HCT116 (cell line): ENCODE measurements around the gene LGR6. TPM values are rescaled to one million over a fixed set of nuclear protein-coding genes. Genes with fewer than 3 reads are reported as not detected.

Experiments
- ATAC-seq: fragments of 200-7000 bp; cut with Tn5 transposase; 2 replicates; pipeline ENCODE4 v1.9.1; 2020; ENCODE audit warnings: mild to moderate bottlenecking, moderate library complexity
- BruUV-seq: library from RNA; stranded (reverse); fragments of 400-500 nt; replicated peaks from 2 replicates; lab custom pipeline; 2021; lab: Mats Ljungman, UMichigan
- CTCF ChIA-PET: fragments of 300-600 bp; sonication (Branson Sonifier 250); formaldehyde crosslinking; loops from one replicate; lab custom pipeline; 2021; ENCODE audit warnings: antibody characterized with exemption; lab: Charles Lee
- POLR2A ChIA-PET: fragments of 300-600, 350-600 bp; sonication (Branson Sonifier 250); formaldehyde crosslinking; loops from one replicate; lab custom pipeline; 2021; ENCODE audit warnings: antibody characterized with exemption; lab: Charles Lee
- RAD21 ChIA-PET, 2 experiments: fragments of 300-600 bp; sonication (Branson Sonifier 250); formaldehyde crosslinking; loops; one replicate each; lab custom pipeline; 2023; ENCODE audit warnings: low total read pairs in 2 of 2; ENCODE audit not compliant: uncharacterized antibody in 2 of 2, unreplicated experiment in 2 of 2, low non-redundant PET in 1 of 2; lab: Charles Lee
- DNase-seq: peaks from one replicate; pipeline ENCODE4 v3.0.0-alpha.2; 2010; ENCODE audit warnings: low read depth, low spot score
- H2AFZ ChIP-seq: fragments of 200-600 bp; shearing (Covaris generic), sonication (generic); 2 replicates; pipeline ENCODE4 v1.6.1; 2017; ENCODE audit warnings: low read depth, mixed run types, mixed read lengths, antibody characterized with exemption, low read length; ENCODE audit not compliant: poor library complexity, severe bottlenecking
- H3K27ac ChIP-seq: 2 replicates; pipeline ENCODE4 v1.5.1; 2012; ENCODE audit warnings: low read depth, low read length
- H3K27me3 ChIP-seq: fragments of 200-600 bp; sonication (generic); 2 replicates; pipeline ENCODE4 v1.6.1; 2016; ENCODE audit warnings: mixed run types, low read length, mixed read lengths; ENCODE audit not compliant: insufficient read depth
- H3K36me3 ChIP-seq, 2 experiments: fragments of 200-500 bp in 1 of 2; fragments of 200-600 bp in 1 of 2; sonication (Bioruptor generic) in 1 of 2; sonication (generic) in 1 of 2; 2 replicates each; pipeline versions ENCODE4 v1.5.1 to v1.6.1; 2014 to 2016; ENCODE audit warnings: low read length in 2 of 2, inconsistent platforms in 1 of 2, mixed read lengths in 1 of 2, mixed run types in 1 of 2; ENCODE audit not compliant: insufficient read depth in 2 of 2, control insufficient read depth in 1 of 2
- H3K4me1 ChIP-seq, 2 experiments: fragments of 200-600 bp in 1 of 2; sonication (generic) in 1 of 2; 2 replicates each; pipeline versions ENCODE4 v1.5.1 to v1.6.1; 2012 to 2017; ENCODE audit warnings: low read length in 2 of 2, inconsistent platforms in 1 of 2, mild to moderate bottlenecking in 1 of 2, mixed read lengths in 1 of 2, mixed run types in 1 of 2, moderate library complexity in 1 of 2; ENCODE audit not compliant: insufficient read depth in 2 of 2, control insufficient read depth in 1 of 2
- H3K4me2 ChIP-seq: fragments of 200-600 bp; sonication (generic); 2 replicates; pipeline ENCODE4 v1.6.1; 2017; ENCODE audit warnings: mixed run types, low read length, mixed read lengths
- H3K4me3 ChIP-seq, 2 experiments: fragments of 200-600 bp in 1 of 2; sonication (generic) in 1 of 2; replicated peaks in 1 of 2; 2 replicates each; pipeline ENCODE4 v1.5.1; 2011 to 2016; ENCODE audit warnings: low read length in 2 of 2, control low read depth in 1 of 2, low read depth in 1 of 2, mild to moderate bottlenecking in 1 of 2, mixed read lengths in 1 of 2, mixed run types in 1 of 2
- H3K79me2 ChIP-seq: fragments of 200-600 bp; sonication (generic); 2 replicates; pipeline ENCODE4 v1.6.1; 2017; ENCODE audit warnings: mild to moderate bottlenecking, mixed run types, low read length, moderate library complexity, mixed read lengths; ENCODE audit not compliant: insufficient read depth
- H3K9ac ChIP-seq: fragments of 200-600 bp; sonication (generic); 2 replicates; pipeline ENCODE4 v1.6.1; 2016; ENCODE audit warnings: low read length, mixed read lengths
- H3K9me2 ChIP-seq: fragments of 200-600 bp; sonication (generic), shearing (Covaris generic); 2 replicates; pipeline ENCODE4 v1.6.1; 2017; ENCODE audit warnings: mixed run types, mild to moderate bottlenecking, moderate library complexity; ENCODE audit not compliant: insufficient read depth
- H3K9me3 ChIP-seq, 2 experiments: fragments of 200-500 bp in 1 of 2; fragments of 200-600 bp in 1 of 2; sonication (Bioruptor generic) in 1 of 2; sonication (generic) in 1 of 2; 2 replicates each; pipeline ENCODE4 v1.6.1; 2014 to 2017; ENCODE audit warnings: low read length in 2 of 2, mixed read lengths in 2 of 2, inconsistent platforms in 1 of 2, low read depth in 1 of 2, mild to moderate bottlenecking in 1 of 2, mixed run types in 1 of 2, moderate library complexity in 1 of 2; ENCODE audit not compliant: control insufficient read depth in 1 of 2, insufficient read depth in 1 of 2
- H4K20me1 ChIP-seq: fragments of 200-600 bp; sonication (generic), shearing (Covaris generic); 2 replicates; pipeline ENCODE4 v1.6.1; 2017; ENCODE audit warnings: mixed run types, mild to moderate bottlenecking, moderate library complexity; ENCODE audit not compliant: insufficient read depth
- CBX3 ChIP-seq: IDR thresholded peaks from 2 replicates; pipeline ENCODE4 v1.6.1; 2012; ENCODE audit warnings: low read depth
- EGR1 ChIP-seq: IDR thresholded peaks from 2 replicates; pipeline ENCODE4 v1.6.1; 2012; ENCODE audit warnings: low read depth
- ELF1 ChIP-seq: IDR thresholded peaks from 2 replicates; pipeline ENCODE4 v1.6.1; 2012; ENCODE audit warnings: low read depth, borderline replicate concordance
- EZH2phosphoT487 ChIP-seq: fragments of 200-600 bp; IDR thresholded peaks from 2 replicates; pipeline ENCODE4 v1.6.1; 2018; ENCODE audit warnings: antibody characterized with exemption, borderline replicate concordance
- FOSL1 ChIP-seq: IDR thresholded peaks from 2 replicates; pipeline ENCODE4 v1.6.1; 2012; ENCODE audit warnings: low read depth
- JUND ChIP-seq: IDR thresholded peaks from 2 replicates; pipeline ENCODE4 v1.6.1; 2012
- POLR2A ChIP-seq: IDR thresholded peaks from 2 replicates; pipeline ENCODE4 v1.7.0; 2011; ENCODE audit warnings: borderline replicate concordance; ENCODE audit not compliant: insufficient read depth, insufficient read length; ENCODE audit errors: extremely low read depth
- POLR2AphosphoS5 ChIP-seq: IDR thresholded peaks from 2 replicates; pipeline ENCODE4 v1.6.1; 2011; ENCODE audit warnings: mild to moderate bottlenecking, low read depth, low read length, moderate library complexity
- RAD21 ChIP-seq: IDR thresholded peaks from 2 replicates; pipeline ENCODE4 v1.6.1; 2012; ENCODE audit warnings: low read depth, mild to moderate bottlenecking
- SP1 ChIP-seq: IDR thresholded peaks from 2 replicates; pipeline ENCODE4 v1.6.1; 2012; ENCODE audit warnings: low read depth
- SRF ChIP-seq: IDR thresholded peaks from 2 replicates; pipeline ENCODE4 v1.6.1; 2012; ENCODE audit warnings: low read depth
- YY1 ChIP-seq: IDR thresholded peaks from 2 replicates; pipeline ENCODE4 v1.6.1; 2011; ENCODE audit warnings: low read length, low read depth, moderate library complexity, mild to moderate bottlenecking; ENCODE audit not compliant: insufficient replicate concordance; ENCODE audit errors: extremely low read depth
- ZBTB33 ChIP-seq: IDR thresholded peaks from 2 replicates; pipeline ENCODE4 v1.6.1; 2011; ENCODE audit warnings: mild to moderate bottlenecking, low read length, moderate library complexity; ENCODE audit not compliant: insufficient replicate concordance; ENCODE audit errors: extremely low read depth
- ZFX ChIP-seq: fragments of 450-650 bp; IDR thresholded peaks from 2 replicates; pipeline ENCODE4 v1.6.1; 2017
- ZNF274 ChIP-seq: fragments of 200-500 bp; sonication (Bioruptor generic); IDR thresholded peaks from 2 replicates; pipeline ENCODE4 v1.6.1; 2014; ENCODE audit warnings: mild to moderate bottlenecking, low read depth, low read length, inconsistent platforms
- intact Hi-C: fragments of 100-400 bp; cut with micrococcal nuclease; formaldehyde crosslinking; loops from 2 replicates; pipeline ENCODE4 v1.10.0; 2022
- total RNA-seq: library from RNA; stranded (reverse); gene quantifications from one replicate; pipeline ENCODE4 v1.2.1, GENCODE V29; 2021; ENCODE audit not compliant: unreplicated experiment

The LGR6 gene
- total RNA-seq, 1 experiment from 2014 or later = 0.20 TPM

- Histone ChIP-seq H3K36me3 (no peaks in the 10 kb centered on the region), H3K9ac (no peak overlapping the region), H3K4me3 (no peak overlapping the region), H3K9me3 (no peaks in the 10 kb centered on the region), H3K27me3 (peaks cover 13% of the 10 kb centered on the region; the same call in 1 of the 2 replicates), H3K4me2 (no peak overlapping the region), H2AFZ (no peak overlapping the region), H3K79me2 (no peaks in the 10 kb centered on the region)
- BruUV-seq = no TSS peak
- RAD21 ChIA-PET = no interaction called here
- CTCF ChIA-PET = no interaction called here
- no peak for TF ChIP-seq FOSL1
- TF ChIP-seq POLR2AphosphoS5 = no peak
- no peak for TF ChIP-seq ZFX
- no peak for TF ChIP-seq EGR1
- no peak for TF ChIP-seq CBX3
- TF ChIP-seq EZH2phosphoT487 = no peak
- no peak for TF ChIP-seq SP1
- TF ChIP-seq RAD21 = no peak
- no peak for TF ChIP-seq POLR2A
- TF ChIP-seq, all 23 proteins: peak for 0
- intact Hi-C loops = no loop called here
- no peaks in the 10 kb centered on the region for H3K4me1 ChIP-seq
- POLR2A ChIA-PET = no interaction called here
- DNase-seq (no peak), ATAC-seq (no peak)
- H3K27ac ChIP-seq = no peak overlapping the region
- H4K20me1 ChIP-seq = no peaks in the 10 kb centered on the region
- no peaks in the 10 kb centered on the region for H3K9me2 ChIP-seq
These were observed 124.6 kb downstream of the LGR6 start for GRCh38 chr1:202317941-202318925.

- no TSS peak for BruUV-seq
- CTCF ChIA-PET = interaction anchor here (1.2 kb wide), 1 partner anchor 131 kb away, joined by 3 read pairs; no protein-coding TSS in a partner anchor
- no peak overlapping the region for H2AFZ ChIP-seq
- no peaks in the 10 kb centered on the region for H3K36me3 ChIP-seq
- peaks cover 2% of the 10 kb centered on the region; the same call in 1 of the 2 replicates for H3K27me3 ChIP-seq
- H3K4me1 ChIP-seq = no peaks in the 10 kb centered on the region
- H3K9ac ChIP-seq = no peak overlapping the region
- RAD21 ChIA-PET = no interaction called here
- POLR2A ChIA-PET = no interaction called here
- DNase-seq = no peak
- no peak overlapping the region for H3K4me2 ChIP-seq
- H3K27ac ChIP-seq = no peak overlapping the region
- no peak overlapping the region for H3K4me3 ChIP-seq
- no peak for ATAC-seq
- no peaks in the 10 kb centered on the region for H4K20me1 ChIP-seq
- H3K9me3 ChIP-seq = no peaks in the 10 kb centered on the region
- H3K9me2 ChIP-seq = no peaks in the 10 kb centered on the region
- H3K79me2 ChIP-seq = no peaks in the 10 kb centered on the region
- intact Hi-C loops = no loop called here
- TF ChIP-seq ZFX = no peak
- no peak for TF ChIP-seq ZBTB33
- TF ChIP-seq ELF1 = no peak
- no peak for TF ChIP-seq FOSL1
- TF ChIP-seq ZNF274 = no peak
- TF ChIP-seq YY1 = no peak
- TF ChIP-seq JUND = no peak
- no peak for TF ChIP-seq SP1
- TF ChIP-seq SRF = no peak
These were observed 125.9 kb downstream of the LGR6 start for GRCh38 chr1:202319381-202320080.
